ENCODE data around the gene NDFIP2. TPM values are rescaled to one million over a fixed set of nuclear protein-coding genes. Genes with fewer than 3 reads are reported as not detected.

NDFIP2 gene
- total RNA-seq, 1 experiment from 2014 or later, result 49.6 TPM

GRCh38 chr13:79560954-79561353, 80.0 kb downstream of the NDFIP2 start:
- ChIA-PET RAD21 (ENCODE audit: low non-redundant PET in 1 of 2, low total read pairs in 2 of 2, uncharacterized antibody in 2 of 2, unreplicated experiment in 2 of 2) (no interaction called here), CTCF (no interaction called here), POLR2A (no interaction called here)
- no peaks in the 10 kb centered on the region for H3K27me3 ChIP-seq (ENCODE audit: insufficient read depth, low read length)
- H3K9me3 ChIP-seq (ENCODE audit: control insufficient read depth in 1 of 2, insufficient read depth in 1 of 2, low read depth in 1 of 2, low read length in 2 of 2), result peaks cover 0 to 3% of the 10 kb centered on the region in 2 experiments; a peak in 1 of 4 replicates
- H3K4me2 ChIP-seq (ENCODE audit: low read length), result no peak overlapping the region
- no peak overlapping the region for H3K27ac ChIP-seq (ENCODE audit: low read depth, low read length)
- no TSS peak for BruUV-seq (replicated peaks)
- DNase-seq (ENCODE audit: low read depth, low spot score) (no peak), ATAC-seq (no peak)
- no peak overlapping the region for H2AFZ ChIP-seq (ENCODE audit: low read depth, low read length, poor library complexity, severe bottlenecking)
- H3K4me3 ChIP-seq (replicated peaks in 1 of 2; ENCODE audit: low read depth in 1 of 2, low read length in 2 of 2), result no peak overlapping the region
- peaks cover 0 to 6% of the 10 kb centered on the region in 2 experiments; a peak in 1 of 4 replicates for H3K36me3 ChIP-seq (ENCODE audit: control insufficient read depth in 1 of 2, insufficient read depth in 2 of 2, low read length in 2 of 2)
- no peak overlapping the region for H3K9ac ChIP-seq (ENCODE audit: low read length)
- H3K9me2 ChIP-seq (ENCODE audit: insufficient read depth), result no peaks in the 10 kb centered on the region
- intact Hi-C loops (cut with micrococcal nuclease), result no loop called here
- TF ChIP-seq ZNF274 (IDR thresholded peaks at IDR 0.05; ENCODE audit: low read depth, low read length), result no peak
- no peak for TF ChIP-seq CBX3 (IDR thresholded peaks at IDR 0.05; ENCODE audit: low read depth)
- TF ChIP-seq EZH2 (IDR thresholded peaks at IDR 0.05), result no peak
- no peak for TF ChIP-seq RAD21 (IDR thresholded peaks at IDR 0.05; ENCODE audit: low read depth)
- no peak for TF ChIP-seq JUND (IDR thresholded peaks at IDR 0.05)
- TF ChIP-seq ZFX (IDR thresholded peaks at IDR 0.05), result no peak
- no peak for TF ChIP-seq ELF1 (IDR thresholded peaks at IDR 0.05; ENCODE audit: borderline replicate concordance, low read depth)
- no peak for TF ChIP-seq SRF (IDR thresholded peaks at IDR 0.05; ENCODE audit: low read depth)
- no peak for TF ChIP-seq POLR2A (IDR thresholded peaks at IDR 0.05; ENCODE audit: borderline replicate concordance, extremely low read depth, insufficient read depth, insufficient read length)
- no peak for TF ChIP-seq EZH2phosphoT487 (IDR thresholded peaks at IDR 0.05; ENCODE audit: borderline replicate concordance)
- no peak for TF ChIP-seq EGR1 (IDR thresholded peaks at IDR 0.05; ENCODE audit: low read depth)
- no peak for TF ChIP-seq ATF3 (IDR thresholded peaks at IDR 0.05)
- no peak for TF ChIP-seq SIN3A (IDR thresholded peaks at IDR 0.05; ENCODE audit: low read depth)
- TF ChIP-seq CTCF (IDR thresholded peaks at IDR 0.05 in 2 of 3, conservative IDR thresholded peaks at IDR 0.05 in 1 of 3; ENCODE audit: borderline replicate concordance in 1 of 3, insufficient read depth in 1 of 3, low read depth in 2 of 3, low read length in 2 of 3), result no peak
- TF ChIP-seq, protein P1, sequence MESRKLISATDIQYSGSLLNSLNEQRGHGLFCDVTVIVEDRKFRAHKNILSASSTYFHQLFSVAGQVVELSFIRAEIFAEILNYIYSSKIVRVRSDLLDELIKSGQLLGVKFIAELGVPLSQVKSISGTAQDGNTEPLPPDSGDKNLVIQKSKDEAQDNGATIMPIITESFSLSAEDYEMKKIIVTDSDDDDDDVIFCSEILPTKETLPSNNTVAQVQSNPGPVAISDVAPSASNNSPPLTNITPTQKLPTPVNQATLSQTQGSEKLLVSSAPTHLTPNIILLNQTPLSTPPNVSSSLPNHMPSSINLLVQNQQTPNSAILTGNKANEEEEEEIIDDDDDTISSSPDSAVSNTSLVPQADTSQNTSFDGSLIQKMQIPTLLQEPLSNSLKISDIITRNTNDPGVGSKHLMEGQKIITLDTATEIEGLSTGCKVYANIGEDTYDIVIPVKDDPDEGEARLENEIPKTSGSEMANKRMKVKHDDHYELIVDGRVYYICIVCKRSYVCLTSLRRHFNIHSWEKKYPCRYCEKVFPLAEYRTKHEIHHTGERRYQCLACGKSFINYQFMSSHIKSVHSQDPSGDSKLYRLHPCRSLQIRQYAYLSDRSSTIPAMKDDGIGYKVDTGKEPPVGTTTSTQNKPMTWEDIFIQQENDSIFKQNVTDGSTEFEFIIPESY (IDR thresholded peaks at IDR 0.05; ENCODE audit: extremely low read depth, insufficient replicate concordance, low read length), result no peak
- no peaks in the 10 kb centered on the region for H4K20me1 ChIP-seq (ENCODE audit: insufficient read depth)
- H3K4me1 ChIP-seq (ENCODE audit: control insufficient read depth in 1 of 2, insufficient read depth in 2 of 2, low read length in 2 of 2), result no peaks in the 10 kb centered on the region
- H3K79me2 ChIP-seq (ENCODE audit: insufficient read depth, low read length), result no peaks in the 10 kb centered on the region

All from HCT116 (cell line).